ENCODE results near the gene PKD1.
"Not testable (repeated sequence)": the region's sequence is repeated elsewhere in the genome, so short reads cannot be mapped to it uniquely, and the experiment has no call there.

The PKD1 gene

DNA sequence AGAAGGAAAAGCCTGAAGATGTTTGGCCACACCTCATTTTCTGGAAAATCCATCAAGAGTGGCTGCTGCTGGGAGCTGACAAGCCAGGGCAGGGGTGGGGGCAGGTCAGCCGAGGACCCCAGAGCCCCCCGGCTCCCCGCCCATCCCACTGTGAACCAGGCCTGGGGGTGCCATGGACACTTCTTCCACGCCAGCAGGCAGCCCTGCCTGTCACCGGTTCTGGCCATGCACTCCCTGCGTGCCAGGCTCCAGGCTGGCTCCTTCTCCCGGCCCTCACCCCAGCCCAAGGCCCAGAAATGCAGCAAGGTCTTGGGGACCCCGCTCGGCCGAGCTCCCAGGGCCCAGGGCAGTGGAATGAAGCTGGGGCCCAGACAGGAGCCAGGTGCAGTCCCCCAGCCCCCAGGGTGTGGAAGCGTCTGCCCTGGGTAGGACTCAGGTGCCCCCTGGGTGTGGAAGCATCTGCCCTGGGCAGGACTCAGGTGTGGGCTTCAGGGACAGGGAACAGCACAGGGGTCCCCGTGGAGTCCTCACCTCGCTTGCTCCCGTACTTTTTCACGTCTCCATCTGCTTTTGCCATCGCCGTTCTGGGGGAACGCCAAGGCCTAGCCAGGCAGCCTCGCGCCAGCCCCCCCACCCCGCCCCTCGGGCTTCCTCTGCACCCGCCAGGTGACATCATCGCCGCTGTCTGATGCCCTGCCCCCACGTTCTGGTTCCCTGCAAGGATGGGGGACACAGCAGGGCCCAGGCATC lies 12.6 kb downstream of the PKD1 start:
- not testable (repeated sequence) for H3K4me3 ChIP-seq (replicated peaks; ENCODE audit: low read depth, low read length)

DNA sequence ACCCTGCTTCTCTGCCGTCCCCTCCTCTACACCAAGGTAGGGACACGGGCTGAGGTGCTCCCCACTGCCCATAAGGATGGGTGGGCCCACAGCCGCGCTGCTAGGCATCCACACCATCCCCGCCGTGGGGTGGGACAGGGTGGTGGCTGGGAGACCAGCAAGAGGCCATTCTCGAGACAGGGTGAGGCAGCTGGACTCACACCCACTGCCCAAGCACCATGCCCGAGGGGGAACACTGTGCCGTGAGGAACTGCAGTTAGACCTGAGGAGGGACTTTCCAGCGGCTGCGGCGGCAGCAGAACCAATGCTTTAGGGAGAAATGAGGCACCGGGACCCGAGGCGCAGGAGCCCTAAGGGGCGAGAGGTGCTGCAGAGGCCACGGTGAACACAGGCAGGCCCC lies 13.3 kb downstream of the PKD1 start:
- no peak overlapping the region for H3K4me3 ChIP-seq (replicated peaks; ENCODE audit: low read depth, low read length)

More for the DNA sequence above, 12.6 kb downstream of the PKD1 start:
- not testable (repeated sequence) for DNase-seq (ENCODE audit: extremely low read depth, low read depth)

DNA sequence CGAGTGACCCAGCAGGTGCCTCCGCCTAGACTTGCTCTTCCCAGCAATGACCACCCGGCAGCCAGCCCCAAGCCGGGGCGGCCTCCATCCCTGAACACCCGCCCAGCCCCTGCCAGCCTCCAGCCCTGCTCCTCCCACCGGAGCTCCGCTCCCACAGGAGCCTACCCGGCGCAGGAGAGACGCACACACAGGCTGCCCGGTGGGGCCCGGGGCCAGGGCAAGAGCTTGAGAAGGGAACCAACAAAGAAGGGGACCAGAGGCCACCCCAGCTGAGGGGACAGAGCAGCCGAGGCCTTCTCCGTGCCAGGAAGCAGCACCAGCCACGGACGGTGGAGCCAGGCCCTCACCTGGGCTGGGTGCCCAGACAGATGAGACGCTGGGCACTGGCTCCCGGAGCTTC lies 13.8 kb downstream of the PKD1 start:
- H3K4me3 ChIP-seq (replicated peaks; ENCODE audit: low read depth, low read length), result no peak overlapping the region
- TF ChIP-seq, protein P1, sequence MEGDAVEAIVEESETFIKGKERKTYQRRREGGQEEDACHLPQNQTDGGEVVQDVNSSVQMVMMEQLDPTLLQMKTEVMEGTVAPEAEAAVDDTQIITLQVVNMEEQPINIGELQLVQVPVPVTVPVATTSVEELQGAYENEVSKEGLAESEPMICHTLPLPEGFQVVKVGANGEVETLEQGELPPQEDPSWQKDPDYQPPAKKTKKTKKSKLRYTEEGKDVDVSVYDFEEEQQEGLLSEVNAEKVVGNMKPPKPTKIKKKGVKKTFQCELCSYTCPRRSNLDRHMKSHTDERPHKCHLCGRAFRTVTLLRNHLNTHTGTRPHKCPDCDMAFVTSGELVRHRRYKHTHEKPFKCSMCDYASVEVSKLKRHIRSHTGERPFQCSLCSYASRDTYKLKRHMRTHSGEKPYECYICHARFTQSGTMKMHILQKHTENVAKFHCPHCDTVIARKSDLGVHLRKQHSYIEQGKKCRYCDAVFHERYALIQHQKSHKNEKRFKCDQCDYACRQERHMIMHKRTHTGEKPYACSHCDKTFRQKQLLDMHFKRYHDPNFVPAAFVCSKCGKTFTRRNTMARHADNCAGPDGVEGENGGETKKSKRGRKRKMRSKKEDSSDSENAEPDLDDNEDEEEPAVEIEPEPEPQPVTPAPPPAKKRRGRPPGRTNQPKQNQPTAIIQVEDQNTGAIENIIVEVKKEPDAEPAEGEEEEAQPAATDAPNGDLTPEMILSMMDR (IDR thresholded peaks at IDR 0.05; ENCODE audit: low read depth, low read length, missing control alignments), result no peak
- DNase-seq (ENCODE audit: extremely low read depth, low read depth), result no peak

More for the DNA sequence above, 13.3 kb downstream of the PKD1 start:
- DNase-seq (ENCODE audit: extremely low read depth, low read depth), result no peak
- TF ChIP-seq, protein P1 (IDR thresholded peaks at IDR 0.05; ENCODE audit: low read depth, low read length, missing control alignments), result no peak

DNA sequence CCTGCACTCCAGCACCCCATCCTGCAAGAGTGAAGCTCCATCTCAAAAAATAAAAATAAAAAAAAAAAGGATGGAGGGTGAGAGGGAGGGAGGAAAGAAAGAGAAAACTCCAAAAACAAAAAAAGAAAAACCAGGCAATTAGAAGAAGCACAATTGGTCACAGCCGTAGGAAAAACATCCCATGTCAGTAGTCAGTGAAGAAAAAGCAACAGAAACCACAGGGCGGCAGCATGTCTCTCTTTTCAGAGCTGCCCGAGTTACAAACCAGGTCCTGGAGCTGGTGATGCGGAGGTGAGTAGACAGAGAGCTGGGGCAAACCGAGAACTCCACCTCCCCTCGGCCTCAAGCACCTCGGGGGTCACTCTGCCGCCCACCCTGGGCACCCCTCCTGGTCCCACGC lies 14.4 kb downstream of the PKD1 start:
- DNase-seq (ENCODE audit: extremely low read depth, low read depth), result peak; percentile 37
- H3K4me3 ChIP-seq (replicated peaks; ENCODE audit: low read depth, low read length), result not testable (repeated sequence)
- TF ChIP-seq, protein P1 (IDR thresholded peaks at IDR 0.05; ENCODE audit: low read depth, low read length, missing control alignments), result peak; percentile 46

DNA sequence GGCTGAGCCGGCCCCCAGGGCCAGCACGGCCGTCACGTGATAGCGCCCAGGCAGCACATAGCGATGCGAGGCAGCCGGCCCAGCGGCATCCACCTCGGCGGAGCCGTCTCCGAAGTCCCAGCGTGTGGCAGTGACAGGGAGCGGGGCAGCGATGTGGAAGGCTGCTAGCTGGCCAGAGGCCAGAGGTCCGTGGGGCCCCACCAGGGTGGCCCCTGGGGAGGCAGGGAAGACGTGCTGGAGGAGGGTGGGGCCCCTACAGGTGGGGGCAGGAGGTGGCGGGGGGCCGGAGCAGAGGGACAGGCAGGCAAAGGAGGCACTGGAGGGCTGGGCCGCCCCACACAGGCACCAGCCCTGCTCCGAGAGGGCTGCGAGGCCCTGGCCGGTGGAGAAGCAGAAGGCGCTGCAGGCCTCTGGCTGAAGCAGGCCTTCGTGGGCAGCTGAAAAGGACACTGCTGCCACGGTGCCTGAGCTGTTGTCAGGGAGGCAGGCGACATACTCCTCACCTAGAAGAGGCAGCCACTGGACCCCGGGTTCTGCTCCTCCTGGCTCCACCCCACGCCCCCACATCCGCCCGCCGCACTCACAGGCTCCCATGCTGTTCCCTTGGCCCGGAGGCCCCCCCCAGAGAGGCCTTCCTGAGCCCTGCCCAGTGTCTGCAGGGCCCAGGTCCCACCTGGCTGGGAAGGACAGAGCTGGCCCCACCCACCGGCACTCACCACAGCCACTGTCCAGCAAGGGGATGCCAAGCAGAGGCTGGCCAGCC lies 17.6 kb downstream of the PKD1 start:
- not testable (repeated sequence) for DNase-seq (ENCODE audit: extremely low read depth, low read depth); H3K4me3 ChIP-seq (replicated peaks; ENCODE audit: low read depth, low read length)

DNA sequence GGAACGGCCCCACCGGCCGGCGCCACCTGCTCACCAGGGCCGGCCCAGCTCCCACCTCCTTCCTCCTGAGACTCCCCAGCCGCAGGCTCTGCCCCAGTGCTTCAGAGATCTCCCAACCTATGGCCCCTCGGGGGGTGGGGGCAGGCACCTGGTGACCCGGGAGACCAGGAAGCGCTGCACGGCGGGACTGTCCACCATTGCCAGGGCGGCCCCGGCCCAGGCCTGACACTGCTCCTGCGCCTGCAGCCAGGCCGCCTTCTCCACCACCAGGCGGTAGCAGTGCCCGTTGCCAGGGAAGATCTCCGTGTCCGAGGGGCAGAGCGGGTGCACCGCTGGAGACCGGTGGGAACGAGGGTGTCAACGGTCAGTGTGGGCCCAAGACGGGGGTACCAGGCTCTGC lies 18.4 kb downstream of the PKD1 start:
- H3K4me3 ChIP-seq (replicated peaks; ENCODE audit: low read depth, low read length); DNase-seq (ENCODE audit: extremely low read depth, low read depth): not testable (repeated sequence)

DNA sequence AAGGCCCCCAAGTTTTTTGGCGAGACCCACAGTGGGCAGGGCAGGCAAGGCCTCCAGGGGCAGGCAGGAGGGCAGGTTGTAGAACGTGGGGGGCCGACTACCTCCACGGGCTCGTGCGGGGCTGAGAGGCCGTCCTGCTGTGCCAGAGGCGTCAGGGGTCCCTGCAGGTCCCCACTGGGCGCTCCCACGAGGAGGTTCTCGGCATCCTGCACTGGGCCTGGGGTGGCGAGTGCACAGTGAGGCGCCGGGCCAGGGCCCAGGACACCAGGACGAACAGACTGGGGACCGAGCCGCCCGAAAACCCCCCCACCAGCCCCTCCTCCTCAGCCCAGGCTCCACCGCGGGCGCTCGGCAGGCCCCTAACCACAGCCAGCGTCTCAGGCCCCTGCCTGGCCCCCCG lies 19.3 kb downstream of the PKD1 start:
- H3K4me3 ChIP-seq (replicated peaks; ENCODE audit: low read depth, low read length); DNase-seq (ENCODE audit: extremely low read depth, low read depth): not testable (repeated sequence)

DNA sequence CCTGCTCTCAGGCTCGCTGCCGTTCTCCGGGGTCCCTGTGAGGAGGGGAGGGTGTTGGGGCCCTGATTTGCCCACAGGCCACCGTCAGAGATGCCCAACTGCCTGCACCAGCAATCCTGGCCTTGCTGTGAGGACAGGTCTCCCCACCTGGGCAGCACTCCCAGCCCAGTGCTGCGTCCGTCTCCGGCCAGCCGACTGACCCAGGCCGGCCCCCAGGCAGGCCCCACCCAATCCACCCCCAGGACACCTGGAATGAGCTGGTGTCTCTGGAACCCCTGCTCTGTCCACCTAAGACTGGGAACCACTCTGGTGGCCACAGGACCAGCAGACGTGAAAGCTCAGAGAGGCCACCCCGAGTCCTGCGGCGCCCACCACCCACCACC lies 20.1 kb downstream of the PKD1 start:
- no peak overlapping the region for H3K4me3 ChIP-seq (replicated peaks; ENCODE audit: low read depth, low read length)
- DNase-seq (ENCODE audit: extremely low read depth, low read depth), result no peak
- TF ChIP-seq, protein P1 (IDR thresholded peaks at IDR 0.05; ENCODE audit: low read depth, low read length, missing control alignments), result no peak

DNA sequence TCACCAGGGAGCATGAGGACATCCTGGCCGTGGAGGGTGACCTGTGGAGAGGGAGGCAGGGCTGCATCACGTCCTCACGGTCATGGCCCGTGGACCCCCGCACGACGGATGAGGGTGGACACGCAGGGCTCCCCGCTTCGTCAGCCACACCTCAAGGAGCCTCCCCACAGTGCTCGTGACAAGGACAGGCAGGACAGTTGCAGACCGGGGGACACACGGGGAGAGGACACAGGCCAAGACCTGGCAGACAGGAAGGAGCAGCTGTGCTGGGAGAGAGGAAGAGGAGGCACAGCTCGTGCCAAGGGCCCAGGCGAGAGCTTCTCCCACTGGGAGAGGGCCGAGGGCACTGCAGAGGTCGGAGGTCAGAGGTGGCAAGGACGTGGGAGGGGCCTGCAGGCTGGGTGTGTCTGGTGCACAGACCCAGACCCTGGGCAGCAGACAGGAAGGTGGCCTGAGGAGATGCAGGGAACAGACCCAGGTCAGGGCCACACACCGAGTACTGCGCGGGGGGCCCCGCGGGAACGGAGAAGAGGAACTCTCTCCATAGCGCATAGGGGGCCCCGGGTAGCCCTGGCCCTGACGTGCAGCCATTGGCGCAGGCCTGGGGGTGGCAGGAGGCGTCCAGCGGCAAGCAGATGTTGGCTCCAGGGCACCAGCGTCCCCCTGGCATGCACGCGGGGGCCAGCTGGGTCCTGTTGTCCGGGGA lies 20.7 kb downstream of the PKD1 start:
- H3K4me3 ChIP-seq (replicated peaks; ENCODE audit: low read depth, low read length); DNase-seq (ENCODE audit: extremely low read depth, low read depth): not testable (repeated sequence)

DNA sequence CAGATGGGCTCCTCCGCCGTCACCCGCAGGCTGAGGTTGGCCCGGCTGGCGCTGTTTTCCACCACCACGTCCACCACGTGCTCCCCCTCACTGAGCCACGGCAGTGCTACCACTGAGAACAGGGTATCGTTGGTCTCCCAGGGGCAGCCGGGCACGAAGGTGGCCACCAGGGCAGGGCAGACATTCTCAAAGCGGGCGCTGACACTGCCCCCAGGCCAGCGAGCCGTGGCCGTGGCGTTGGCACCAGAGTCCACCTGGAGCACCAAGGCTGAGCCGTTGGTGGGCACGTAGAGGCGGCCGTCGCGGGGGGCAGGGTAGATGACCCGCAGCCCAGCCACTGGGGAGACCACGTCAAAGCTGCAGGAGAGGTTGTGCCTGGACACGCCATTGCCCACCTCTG lies 21.5 kb downstream of the PKD1 start:
- DNase-seq (ENCODE audit: extremely low read depth, low read depth); H3K4me3 ChIP-seq (replicated peaks; ENCODE audit: low read depth, low read length): not testable (repeated sequence)

DNA sequence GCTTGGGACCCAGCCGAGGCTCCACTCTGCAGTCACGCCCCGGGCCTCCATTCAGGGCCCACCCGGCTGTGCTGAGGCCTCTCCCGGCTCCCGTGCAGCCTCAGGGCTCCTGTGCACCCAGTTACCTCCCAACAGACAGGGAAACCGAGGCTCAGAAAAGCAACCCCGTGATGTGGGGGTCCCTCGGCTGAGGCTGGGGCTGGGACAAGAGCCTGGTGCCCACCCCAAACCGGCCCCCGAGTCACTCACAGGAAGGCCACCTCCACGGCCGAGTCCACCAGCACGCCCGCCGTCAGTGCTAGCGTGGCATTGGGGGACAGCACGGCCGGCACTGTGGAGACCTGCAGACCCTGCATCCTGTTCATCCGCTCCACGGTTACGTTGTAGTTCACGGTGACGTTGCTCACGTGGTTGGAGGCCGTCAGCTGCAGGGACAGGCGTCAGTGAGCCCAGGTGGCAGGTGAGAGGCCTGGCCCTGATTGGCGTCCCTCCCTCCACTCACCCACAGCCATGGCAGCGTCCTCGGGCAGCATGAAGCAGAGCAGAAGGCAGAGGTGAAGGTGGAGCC lies 23.1 kb downstream of the PKD1 start:
- not testable (repeated sequence) for DNase-seq (ENCODE audit: extremely low read depth, low read depth); H3K4me3 ChIP-seq (replicated peaks; ENCODE audit: low read depth, low read length)

DNA sequence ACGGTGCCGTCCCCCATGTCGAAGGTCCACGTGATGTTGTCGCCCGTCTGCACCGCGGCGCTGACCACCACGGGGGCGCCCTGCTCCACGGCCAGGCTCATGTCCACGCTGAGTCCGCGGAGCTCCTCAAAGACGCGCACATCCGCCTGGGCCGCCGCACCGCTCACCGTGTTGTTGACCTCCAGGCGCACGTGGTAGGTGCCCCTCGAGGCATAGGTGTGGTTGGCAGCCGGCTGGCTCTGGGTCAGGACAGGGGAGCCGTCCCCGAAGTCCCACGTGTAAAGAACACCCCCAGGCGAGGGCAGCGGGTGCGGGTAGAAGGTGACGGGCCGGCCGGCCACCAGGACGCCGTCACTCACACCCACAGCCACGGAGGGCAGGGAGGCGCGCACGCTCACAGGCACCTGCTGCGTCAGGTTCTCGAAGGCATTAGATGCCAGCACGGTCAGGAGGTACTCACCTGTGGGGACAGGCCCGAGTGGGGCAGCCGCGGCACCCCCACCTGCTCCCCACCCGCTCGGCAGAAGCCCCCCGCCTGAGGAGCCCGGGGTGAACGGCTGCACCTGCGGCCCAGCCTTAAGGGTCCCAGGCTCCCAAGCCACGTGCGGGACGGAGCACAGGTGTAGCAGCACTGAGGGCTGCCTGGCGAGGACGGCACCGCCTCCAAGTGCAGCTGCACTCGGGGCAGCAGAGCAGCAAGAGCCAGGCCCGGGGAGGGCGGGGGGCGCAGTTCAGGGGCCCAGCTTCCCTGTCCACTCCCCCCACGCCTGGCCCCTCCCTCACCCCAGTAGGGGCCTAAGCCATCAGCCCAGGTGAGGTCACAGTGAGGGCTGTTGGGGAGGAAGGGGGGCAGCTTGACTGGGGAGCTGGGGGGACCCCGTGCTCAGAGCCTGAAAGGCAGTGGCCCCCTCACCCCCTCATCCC lies 24.0 kb downstream of the PKD1 start:
- not testable (repeated sequence) for DNase-seq (ENCODE audit: extremely low read depth, low read depth); H3K4me3 ChIP-seq (replicated peaks; ENCODE audit: low read depth, low read length)
